ENCODE results near the gene KRTAP5-9. TPM values are rescaled to one million over a fixed set of nuclear protein-coding genes. Genes with fewer than 3 reads are reported as not detected.
"Not testable (repeated sequence)": the region's sequence is repeated elsewhere in the genome, so short reads cannot be mapped to it uniquely, and the experiment has no call there.

The KRTAP5-9 gene
- total RNA-seq, 6 donors from 2014 or later = 0.24 to 0.26 TPM; not detected in 4

- ATAC-seq (ENCODE audit: low FRiP score in 2 of 2) = no peak
- 74 to 83% methylated on average over 10 of the region's 10 CpGs for WGBS, 2 donors
- Histone ChIP-seq H3K4me1 (no peaks in the 10 kb centered on the region), H3K4me3 (no peak overlapping the region), H3K9me3 (no peaks in the 10 kb centered on the region), H3K27me3 (no peaks in the 10 kb centered on the region), H3K27ac (no peak overlapping the region), H3K36me3 (no peaks in the 10 kb centered on the region)
- DNase-seq = no peak
- no peak for TF ChIP-seq EP300 (IDR thresholded peaks at IDR 0.05)
- TF ChIP-seq POLR2A (IDR thresholded peaks at IDR 0.05) = no peak
- TF ChIP-seq POLR2AphosphoS5 (IDR thresholded peaks at IDR 0.05) = no peak
- TF ChIP-seq, protein P1, sequence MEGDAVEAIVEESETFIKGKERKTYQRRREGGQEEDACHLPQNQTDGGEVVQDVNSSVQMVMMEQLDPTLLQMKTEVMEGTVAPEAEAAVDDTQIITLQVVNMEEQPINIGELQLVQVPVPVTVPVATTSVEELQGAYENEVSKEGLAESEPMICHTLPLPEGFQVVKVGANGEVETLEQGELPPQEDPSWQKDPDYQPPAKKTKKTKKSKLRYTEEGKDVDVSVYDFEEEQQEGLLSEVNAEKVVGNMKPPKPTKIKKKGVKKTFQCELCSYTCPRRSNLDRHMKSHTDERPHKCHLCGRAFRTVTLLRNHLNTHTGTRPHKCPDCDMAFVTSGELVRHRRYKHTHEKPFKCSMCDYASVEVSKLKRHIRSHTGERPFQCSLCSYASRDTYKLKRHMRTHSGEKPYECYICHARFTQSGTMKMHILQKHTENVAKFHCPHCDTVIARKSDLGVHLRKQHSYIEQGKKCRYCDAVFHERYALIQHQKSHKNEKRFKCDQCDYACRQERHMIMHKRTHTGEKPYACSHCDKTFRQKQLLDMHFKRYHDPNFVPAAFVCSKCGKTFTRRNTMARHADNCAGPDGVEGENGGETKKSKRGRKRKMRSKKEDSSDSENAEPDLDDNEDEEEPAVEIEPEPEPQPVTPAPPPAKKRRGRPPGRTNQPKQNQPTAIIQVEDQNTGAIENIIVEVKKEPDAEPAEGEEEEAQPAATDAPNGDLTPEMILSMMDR (IDR thresholded peaks at IDR 0.05) = no peak
These were observed 17.9 kb downstream of the KRTAP5-9 start for GRCh38 chr11:71566081-71566620.

DNA sequence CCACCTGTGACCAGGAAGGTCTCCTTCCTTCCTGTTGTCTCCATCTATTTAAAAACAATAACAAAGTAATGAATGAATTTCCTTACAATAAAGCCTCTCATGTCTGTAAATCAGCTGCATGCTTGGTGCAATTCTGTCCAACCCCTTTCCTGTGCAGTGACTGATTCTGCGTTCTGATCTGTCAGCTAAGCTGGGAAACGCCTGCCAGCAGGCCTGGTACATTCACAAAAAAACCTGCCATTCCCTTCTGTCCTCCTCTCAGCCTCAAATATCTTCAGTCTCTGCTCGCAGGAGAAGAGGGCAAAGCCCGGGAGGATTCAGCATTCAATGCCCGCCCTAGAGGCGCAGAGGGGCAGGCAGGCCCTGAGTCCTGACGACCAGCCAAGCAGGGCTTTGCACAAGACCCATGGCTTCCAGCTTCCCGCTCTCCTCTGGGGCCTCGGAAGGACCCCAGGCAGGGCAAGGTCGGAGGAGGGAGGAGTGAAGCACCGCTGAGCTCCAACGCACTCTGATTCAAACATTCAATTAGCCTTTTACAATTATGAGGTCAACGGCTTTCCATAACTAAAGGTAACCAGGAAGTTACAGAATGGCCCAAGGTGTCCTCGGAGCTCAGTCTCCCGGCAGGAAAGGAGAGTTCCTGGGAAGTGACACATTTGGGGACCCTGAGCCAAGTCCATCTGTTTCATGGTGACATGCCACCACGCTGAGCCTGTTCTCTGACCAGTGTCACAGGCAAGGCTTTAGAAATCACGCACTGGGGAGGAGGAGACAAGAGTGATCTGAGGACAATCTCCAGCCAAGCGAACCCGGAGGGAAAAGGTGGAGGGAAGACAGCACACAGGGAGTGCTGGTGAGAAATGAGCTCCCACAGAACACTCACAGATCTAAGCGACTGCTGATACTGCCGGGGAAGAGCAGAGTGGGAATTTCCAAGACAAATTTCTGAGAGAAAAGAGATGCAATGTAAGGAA is 18.7 kb downstream of the KRTAP5-9 start:
- DNase-seq; H3K4me1 ChIP-seq; H3K27me3 ChIP-seq; H3K4me3 ChIP-seq; H3K9me3 ChIP-seq; ATAC-seq (ENCODE audit: low FRiP score in 2 of 2); H3K36me3 ChIP-seq; H3K27ac ChIP-seq: not testable (repeated sequence)
- 61 to 65% methylated on average over 13 to 19 of the region's 21 CpGs for WGBS, 2 donors

- not testable (repeated sequence) for H3K36me3 ChIP-seq; H3K4me3 ChIP-seq; H3K9me3 ChIP-seq; H3K27ac ChIP-seq; DNase-seq; H3K27me3 ChIP-seq; H3K4me1 ChIP-seq; ATAC-seq (ENCODE audit: low FRiP score in 2 of 2)
- 67 to 70% methylated on average over 8 of the region's 8 CpGs for WGBS, 2 donors
These were observed 19.4 kb downstream of the KRTAP5-9 start for GRCh38 chr11:71567633-71568032.

DNA sequence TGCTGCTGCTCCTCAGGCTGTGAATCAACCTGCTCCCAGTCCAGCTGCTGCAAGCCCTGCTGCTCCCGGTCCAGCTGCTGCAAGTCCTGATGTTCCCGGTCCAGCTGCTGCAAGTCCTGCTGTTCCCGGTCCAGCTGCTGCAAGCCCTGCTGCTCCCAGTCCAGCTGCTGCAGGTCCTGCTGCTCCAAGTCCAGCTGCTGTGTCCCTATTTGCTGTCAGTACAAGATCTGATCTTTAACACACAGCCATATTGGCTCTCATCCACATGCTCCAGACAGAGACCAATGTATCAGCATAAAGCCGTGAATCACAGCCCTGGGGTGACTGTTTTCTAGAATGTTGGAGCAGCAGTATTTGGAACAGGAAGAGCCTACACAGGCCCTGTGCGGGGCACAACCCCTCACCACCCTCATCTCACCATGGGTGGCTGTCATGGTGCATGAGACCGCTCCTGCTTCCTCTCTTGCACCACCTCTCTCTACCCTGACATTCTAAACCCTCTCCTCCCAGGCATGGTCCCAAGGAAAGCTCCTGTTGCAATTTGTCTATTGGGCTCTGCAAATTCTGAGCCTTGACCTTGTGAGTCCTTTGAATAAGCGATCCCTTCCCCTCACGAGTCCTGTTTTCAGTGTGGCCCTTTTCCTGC is 20.6 kb downstream of the KRTAP5-9 start:
- TF ChIP-seq, protein P1 (IDR thresholded peaks at IDR 0.05) = no peak
- TF ChIP-seq EP300 (IDR thresholded peaks at IDR 0.05) = no peak
- TF ChIP-seq POLR2A (IDR thresholded peaks at IDR 0.05) = no peak
- TF ChIP-seq POLR2AphosphoS5 (IDR thresholded peaks at IDR 0.05) = no peak
- H3K36me3 ChIP-seq = no peaks in the 10 kb centered on the region
- DNase-seq (peak in 1 of 2 donors; percentile 47), ATAC-seq (ENCODE audit: low FRiP score in 2 of 2) (no peak)
- H3K9me3 ChIP-seq = no peaks in the 10 kb centered on the region
- H3K27ac ChIP-seq = no peak overlapping the region
- H3K4me3 ChIP-seq = no peak overlapping the region
- no peaks in the 10 kb centered on the region for H3K27me3 ChIP-seq
- no peaks in the 10 kb centered on the region for H3K4me1 ChIP-seq
- 59 to 75% methylated on average over 6 to 8 of the region's 8 CpGs for whole genome bisulfite sequencing, 2 donors

- not testable (repeated sequence) for ATAC-seq (ENCODE audit: low FRiP score in 2 of 2)
- 73 to 88% methylated on average over 11 to 31 of the region's 39 CpGs for WGBS, 2 donors
- peak in 1 of 2 donors; percentile 84 for DNase-seq
These were observed 23.1 kb downstream of the KRTAP5-9 start for GRCh38 chr11:71571101-71571850.

GRCh38 chr11:71572811-71573210 is 24.6 kb downstream of the KRTAP5-9 start:
- DNase-seq = no peak
- 50 to 85% methylated on average over 2 to 11 of the region's 11 CpGs for WGBS, 2 donors

More at GRCh38 chr11:71571101-71571850, 23.1 kb downstream of the KRTAP5-9 start:
- not testable (repeated sequence) for H3K27me3 ChIP-seq, H3K9me3 ChIP-seq, H3K4me1 ChIP-seq, H3K36me3 ChIP-seq, H3K27ac ChIP-seq, H3K4me3 ChIP-seq

More at GRCh38 chr11:71572811-71573210, 24.6 kb downstream of the KRTAP5-9 start:
- H3K27ac ChIP-seq = no peak overlapping the region
- H3K9me3 ChIP-seq = no peaks in the 10 kb centered on the region
- no peak for ATAC-seq (ENCODE audit: low FRiP score in 2 of 2)
- no peak overlapping the region for H3K4me3 ChIP-seq
- no peaks in the 10 kb centered on the region for H3K4me1 ChIP-seq
- H3K36me3 ChIP-seq = no peaks in the 10 kb centered on the region
- TF ChIP-seq, protein P1 (IDR thresholded peaks at IDR 0.05) = no peak
- TF ChIP-seq POLR2AphosphoS5 (IDR thresholded peaks at IDR 0.05) (no peak), POLR2A (IDR thresholded peaks at IDR 0.05) (no peak), EP300 (IDR thresholded peaks at IDR 0.05) (no peak)
- no peaks in the 10 kb centered on the region for H3K27me3 ChIP-seq

All from upper lobe of left lung (tissue), 6 donors.